ENCODE data around the gene PAXX.

DNA sequence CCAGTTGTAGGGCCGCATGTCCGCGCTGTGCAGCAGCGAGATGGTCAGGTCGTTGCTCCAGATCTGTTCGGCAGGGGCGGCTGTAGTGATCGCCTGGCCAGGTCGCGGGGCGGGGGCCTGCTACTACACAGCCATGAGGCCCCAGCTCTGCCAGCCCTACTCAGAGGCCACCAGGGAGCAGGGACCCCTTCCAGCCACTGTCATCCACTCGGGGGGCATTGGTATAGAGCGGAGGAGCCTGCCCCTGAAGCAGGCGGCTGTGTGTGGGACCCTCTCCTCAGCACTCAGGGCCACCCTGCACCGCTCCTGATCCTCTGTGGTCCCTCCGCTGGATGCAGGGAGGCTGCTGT is 49.4 kb upstream of the PAXX start:
- no peak for TF ChIP-seq SUZ12 (IDR thresholded peaks at IDR 0.05)
- no peak for TF ChIP-seq FOXM1 (IDR thresholded peaks at IDR 0.05; ENCODE audit: borderline replicate concordance)
- TF ChIP-seq BHLHE40 (IDR thresholded peaks at IDR 0.05; ENCODE audit: borderline replicate concordance), result no peak
- TF ChIP-seq ARNT (IDR thresholded peaks at IDR 0.05), result no peak
- no peak for TF ChIP-seq TARDBP (IDR thresholded peaks at IDR 0.05)
